GM12875 (cell line): ENCODE data around the gene SMAD9.
A peak's percentile ranks its signal among the peaks of the same experiment; 100 is the strongest.

ENCODE experiments used
- H3K4me3 ChIP-seq: one replicate; pipeline ENCODE4 v1.5.1; 2011; ENCODE audit warnings: low read depth, low read length, control low read depth
- CTCF ChIP-seq: IDR thresholded peaks from 2 replicates; pipeline ENCODE4 v1.5.1; 2011; ENCODE audit warnings: low read depth, mild to moderate bottlenecking, control low read depth, inconsistent platforms, low read length, moderate library complexity, borderline replicate concordance; ENCODE audit not compliant: insufficient read depth

Gene SMAD9

GRCh38 chr13:36839281-36839680 lies 80.8 kb downstream of the SMAD9 start:
- no peak for TF ChIP-seq CTCF
- no peak overlapping the region for H3K4me3 ChIP-seq

- H3K4me3 ChIP-seq: no peak overlapping the region
- no peak for TF ChIP-seq CTCF
Measured at GRCh38 chr13:36837354-36838092, 82.5 kb downstream of the SMAD9 start.

- TF ChIP-seq CTCF: no peak
- H3K4me3 ChIP-seq: no peak overlapping the region
Measured at GRCh38 chr13:36834299-36834698, 85.7 kb downstream of the SMAD9 start.

- no peak for TF ChIP-seq CTCF
Measured at GRCh38 chr13:36831291-36831690, 88.7 kb downstream of the SMAD9 start.

GRCh38 chr13:36829753-36830152 lies 90.3 kb downstream of the SMAD9 start:
- no peak overlapping the region for H3K4me3 ChIP-seq
- TF ChIP-seq CTCF: no peak

More at GRCh38 chr13:36831291-36831690, 88.7 kb downstream of the SMAD9 start:
- H3K4me3 ChIP-seq: no peak overlapping the region

GRCh38 chr13:36822785-36823184 lies 97.3 kb downstream of the SMAD9 start:
- TF ChIP-seq CTCF: no peak
- no peak overlapping the region for H3K4me3 ChIP-seq

GRCh38 chr13:36820222-36820621 lies 99.8 kb downstream of the SMAD9 start:
- H3K4me3 ChIP-seq: peak overlapping the region; percentile 79
- TF ChIP-seq CTCF: no peak
